CD4-positive, alpha-beta T cell treated with Interleukin-17A for 4 hours (primary cell): ENCODE results near the gene PDGFRB.

Experiments used
- DNase-seq: peaks from one replicate; pipeline ENCODE4 v3.0.0-alpha.2; 2020; ENCODE audit warnings: mixed read lengths

The PDGFRB gene

GRCh38 chr5:150162142-150162513 is 6.5 kb upstream of the PDGFRB start:
- no peak for DNase-seq

- peak; percentile 72 for DNase-seq
Observed at GRCh38 chr5:150161242-150162141, 5.8 kb upstream of the PDGFRB start.

GRCh38 chr5:150160448-150161081 is 4.9 kb upstream of the PDGFRB start:
- no peak for DNase-seq

- no peak for DNase-seq
Observed at GRCh38 chr5:150159741-150160179, 4.1 kb upstream of the PDGFRB start.

- DNase-seq, result no peak
Observed at GRCh38 chr5:150159031-150159430, 3.4 kb upstream of the PDGFRB start.

- no peak for DNase-seq
Observed at GRCh38 chr5:150158170-150158949, 2.7 kb upstream of the PDGFRB start.

GRCh38 chr5:150157168-150157567 is 1.5 kb upstream of the PDGFRB start:
- DNase-seq, result no peak

- DNase-seq, result no peak
Observed at GRCh38 chr5:150156540-150156939, 895 bp upstream of the PDGFRB start.

- no peak for DNase-seq
Observed at GRCh38 chr5:150156027-150156368, 353 bp upstream of the PDGFRB start.

GRCh38 chr5:150154618-150155128 is 972 bp downstream of the PDGFRB start:
- DNase-seq, result no peak

GRCh38 chr5:150153957-150154617 is 1.6 kb downstream of the PDGFRB start:
- DNase-seq, result no peak

- no peak for DNase-seq
Observed at GRCh38 chr5:150153483-150153882, 2.2 kb downstream of the PDGFRB start.

- DNase-seq, result no peak
Observed at GRCh38 chr5:150152636-150153462, 2.8 kb downstream of the PDGFRB start.

GRCh38 chr5:150149618-150150017 is 6.0 kb downstream of the PDGFRB start:
- no peak for DNase-seq

- no peak for DNase-seq
Observed at GRCh38 chr5:150148117-150148927, 7.3 kb downstream of the PDGFRB start.

- DNase-seq, result no peak
Observed at GRCh38 chr5:150147670-150148069, 8.0 kb downstream of the PDGFRB start.

- DNase-seq, result no peak
Observed at GRCh38 chr5:150146862-150147601, 8.6 kb downstream of the PDGFRB start.

- no peak for DNase-seq
Observed at GRCh38 chr5:150146235-150146634, 9.4 kb downstream of the PDGFRB start.

- no peak for DNase-seq
Observed at GRCh38 chr5:150144879-150145278, 10.8 kb downstream of the PDGFRB start.

GRCh38 chr5:150144246-150144801 is 11.3 kb downstream of the PDGFRB start:
- DNase-seq, result no peak
